ENCODE data around the gene TAS1R1.
A peak's percentile ranks its signal among the peaks of the same experiment; 100 is the strongest.

The TAS1R1 gene

GRCh38 chr1:6614019-6614928 lies 59.2 kb downstream of the TAS1R1 start:
- DNase-seq, result peak; percentile 71

GRCh38 chr1:6614929-6615785 lies 60.0 kb downstream of the TAS1R1 start:
- peak; percentile 29 for DNase-seq

- DNase-seq, result no peak
These were observed 63.9 kb downstream of the TAS1R1 start for GRCh38 chr1:6619045-6619444.

- DNase-seq, result no peak
These were observed 66.6 kb downstream of the TAS1R1 start for GRCh38 chr1:6621429-6622391.

- DNase-seq, result no peak
These were observed 67.5 kb downstream of the TAS1R1 start for GRCh38 chr1:6622396-6623152.

- no peak for DNase-seq
These were observed 68.3 kb downstream of the TAS1R1 start for GRCh38 chr1:6623269-6623965.

GRCh38 chr1:6624710-6625583 lies 69.8 kb downstream of the TAS1R1 start, which contains the start of gene THAP3:
THAP3 (plus strand) TSS chr1:6624868; CDS start chr1:6625219, 351 bp downstream.
- peak; percentile 92 for DNase-seq

- no peak for DNase-seq
These were observed 70.6 kb downstream of the TAS1R1 start for GRCh38 chr1:6625584-6626149.

GRCh38 chr1:6627031-6627430 lies 71.9 kb downstream of the TAS1R1 start:
- no peak for DNase-seq

GRCh38 chr1:6627841-6628545 lies 72.9 kb downstream of the TAS1R1 start:
- DNase-seq, result no peak

GRCh38 chr1:6628971-6629479 lies 73.9 kb downstream of the TAS1R1 start:
- DNase-seq, result no peak
